Kidney glomerular epithelial cell (primary cell): ENCODE results near the gene OGG1.

Experiments
- DNase-seq: peaks from one replicate; lab custom pipeline; 2025; lab: John Stamatoyannopoulos, UW

The OGG1 gene

GRCh38 chr3:9786209-9786739 is 36.5 kb downstream of the OGG1 start:
- no peak for DNase-seq

- DNase-seq, result no peak
Observed at GRCh38 chr3:9786825-9787669, 37.3 kb downstream of the OGG1 start.

GRCh38 chr3:9787714-9788113 is 38.0 kb downstream of the OGG1 start:
- no peak for DNase-seq

- no peak for DNase-seq
Observed at GRCh38 chr3:9791127-9791526, 41.4 kb downstream of the OGG1 start.

- DNase-seq, result no peak
Observed at GRCh38 chr3:9791790-9792404, 42.1 kb downstream of the OGG1 start.

- peak; percentile 91 for DNase-seq
Observed at GRCh38 chr3:9792405-9793160, 42.8 kb downstream of the OGG1 start, which contains the start of the genes ARPC4 and TADA3. ARPC4 (plus strand) TSS chr3:9793082; CDS start chr3:9793122, 40 bp downstream. TADA3 (minus strand) TSS chr3:9792473; CDS start chr3:9791466, 1,007 bp downstream.

GRCh38 chr3:9793161-9793781 is 43.5 kb downstream of the OGG1 start:
- DNase-seq, result no peak

- no peak for DNase-seq
Observed at GRCh38 chr3:9794400-9794799, 44.6 kb downstream of the OGG1 start.

- no peak for DNase-seq
Observed at GRCh38 chr3:9795207-9795606, 45.5 kb downstream of the OGG1 start.

GRCh38 chr3:9797196-9797945 is 47.6 kb downstream of the OGG1 start:
- DNase-seq, result no peak

GRCh38 chr3:9800529-9800928 is 50.8 kb downstream of the OGG1 start:
- no peak for DNase-seq

- no peak for DNase-seq
Observed at GRCh38 chr3:9803494-9803893, 53.7 kb downstream of the OGG1 start.

- DNase-seq, result no peak
Observed at GRCh38 chr3:9804996-9805395, 55.2 kb downstream of the OGG1 start.

- no peak for DNase-seq
Observed at GRCh38 chr3:9806137-9806536, 56.4 kb downstream of the OGG1 start.
